Measurements from ENCODE around the gene CMTR1.
A peak's percentile ranks its signal among the peaks of the same experiment; 100 is the strongest.

The CMTR1 gene

GRCh38 chr6:37516076-37516919 is 83.3 kb downstream of the CMTR1 start:
- DNase-seq: peak; percentile 54 to 65

DNA sequence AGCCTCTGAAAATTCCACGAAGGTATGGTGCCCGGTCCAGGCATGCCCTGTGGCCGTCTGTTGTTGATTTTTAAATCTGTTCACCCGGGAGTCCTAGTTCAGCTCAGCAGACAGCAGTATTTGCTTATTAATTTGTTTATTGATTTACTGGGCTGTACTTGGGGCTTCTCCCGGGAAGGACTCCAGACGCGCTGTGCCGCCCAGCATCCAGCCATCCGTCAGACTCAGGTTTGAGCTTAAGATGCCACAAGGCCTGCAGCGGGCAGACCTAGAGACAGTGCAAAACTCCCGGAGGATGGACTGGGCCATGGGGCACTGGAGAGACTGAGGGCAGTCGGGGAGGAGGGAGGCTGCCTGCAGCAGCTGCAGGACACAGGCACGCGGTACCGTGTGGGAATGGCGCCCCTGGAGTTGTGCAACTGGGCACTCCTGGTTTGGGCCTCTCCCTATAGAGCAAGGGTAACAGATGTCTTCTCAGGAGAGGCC is 83.9 kb downstream of the CMTR1 start:
- no peak for DNase-seq

- no peak for DNase-seq
These were observed 84.4 kb downstream of the CMTR1 start for GRCh38 chr6:37517411-37517812.

GRCh38 chr6:37518116-37518515 is 85.1 kb downstream of the CMTR1 start:
- DNase-seq: no peak

- no peak for DNase-seq
These were observed 86.4 kb downstream of the CMTR1 start for GRCh38 chr6:37519461-37519860.

DNA sequence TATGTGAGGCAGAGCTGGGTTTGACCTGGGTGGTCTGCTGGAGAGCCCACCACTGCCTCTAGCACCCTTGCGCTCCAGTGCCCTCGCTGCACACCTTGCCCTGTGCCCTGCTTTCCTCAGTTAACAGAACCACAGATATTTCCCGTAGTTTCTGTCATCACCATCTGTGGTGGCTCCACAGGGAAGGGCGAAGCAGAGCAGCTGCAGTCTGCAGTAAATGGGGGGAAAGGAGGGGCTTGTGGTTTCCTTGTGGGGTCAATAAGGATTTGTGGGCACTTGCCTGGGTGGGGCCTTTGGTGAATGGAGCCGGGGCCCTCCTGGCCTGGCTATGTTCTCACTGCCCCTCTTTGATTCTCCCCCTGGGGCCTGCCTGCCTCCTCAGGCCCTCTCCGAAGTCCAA is 87.9 kb downstream of the CMTR1 start:
- DNase-seq: no peak

- DNase-seq: no peak
These were observed 88.7 kb downstream of the CMTR1 start for GRCh38 chr6:37521674-37522073.

- no peak for DNase-seq
These were observed 89.8 kb downstream of the CMTR1 start for GRCh38 chr6:37522836-37523235.

GRCh38 chr6:37523412-37523811 is 90.4 kb downstream of the CMTR1 start:
- DNase-seq: no peak

GRCh38 chr6:37524025-37524969 is 91.3 kb downstream of the CMTR1 start:
- peak in 1 of 2 experiments; percentile 26 for DNase-seq

GRCh38 chr6:37524970-37525318 is 91.9 kb downstream of the CMTR1 start:
- no peak for DNase-seq

DNA sequence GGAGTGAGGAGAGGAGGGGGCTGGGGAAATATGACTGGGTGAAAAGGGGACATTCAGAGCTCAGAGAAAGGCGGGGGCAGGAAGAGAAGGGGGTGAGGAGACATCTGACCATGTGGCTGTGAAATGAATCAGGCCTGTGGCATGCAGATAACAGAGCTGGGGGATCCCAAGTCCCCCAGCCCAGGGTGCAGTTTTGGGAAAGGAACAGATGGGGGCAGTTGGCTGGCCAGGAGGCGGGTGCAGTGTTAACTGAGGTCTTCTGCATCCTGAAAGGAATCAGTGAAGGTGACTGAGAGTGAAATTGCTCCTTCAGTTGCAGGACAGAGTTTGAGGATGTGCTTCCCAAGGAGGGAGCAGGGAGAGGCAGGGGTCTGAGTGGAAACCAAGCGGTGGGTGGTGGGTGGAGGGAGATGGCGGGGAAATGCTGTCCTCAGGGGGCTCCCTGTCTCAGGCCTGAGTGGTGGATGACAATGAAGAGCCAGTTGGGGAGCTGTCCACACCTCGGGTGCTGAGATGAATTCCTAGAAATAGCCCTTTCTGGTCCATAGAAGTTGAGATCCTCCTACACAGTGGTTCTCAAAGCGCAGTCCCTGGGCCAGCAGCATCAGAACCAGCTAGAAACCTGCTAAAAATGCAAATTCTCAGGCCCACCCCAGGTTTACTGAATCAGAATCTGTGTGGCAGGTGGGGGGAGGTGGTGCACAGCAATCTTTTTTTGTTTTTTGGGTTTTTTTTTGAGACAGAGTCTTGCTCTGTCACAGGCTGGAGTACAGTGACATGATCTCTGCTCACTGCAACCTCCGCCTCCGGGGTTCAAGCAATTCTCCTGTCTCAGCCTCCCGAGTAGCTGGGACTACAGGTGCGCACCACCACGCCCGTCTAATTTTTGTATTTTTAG is 92.7 kb downstream of the CMTR1 start:
- no peak for DNase-seq

GRCh38 chr6:37528541-37528940 is 95.5 kb downstream of the CMTR1 start:
- DNase-seq: no peak

- no peak for DNase-seq
These were observed 97.3 kb downstream of the CMTR1 start for GRCh38 chr6:37530297-37530696.

GRCh38 chr6:37531026-37531425 is 98.0 kb downstream of the CMTR1 start:
- DNase-seq: no peak

All from SHP77 (cell line).